Lower lobe of right lung (tissue), 2 donors: ENCODE measurements around the gene PBX4. TPM values are rescaled to one million over a fixed set of nuclear protein-coding genes. Genes with fewer than 3 reads are reported as not detected.

Experiments used
- ATAC-seq, 2 donors: fragments of 200-7000 bp; cut with Tn5 transposase; one replicate each; pipeline ENCODE4 v1.9.1; 2020 to 2022; ENCODE audit warnings: mild to moderate bottlenecking in 2 of 2, moderate library complexity in 2 of 2
- DNase-seq: peaks from one replicate; pipeline ENCODE4 v3.0.0-alpha.2; 2020
- H3K27ac ChIP-seq: fragments of 200-600 bp; one replicate; pipeline ENCODE4 v1.8.0; 2022
- H3K27me3 ChIP-seq: fragments of 200-600 bp; one replicate; pipeline ENCODE4 v1.8.0; 2022; ENCODE audit warnings: low read depth
- H3K36me3 ChIP-seq: fragments of 200-600 bp; one replicate; pipeline ENCODE4 v1.8.0; 2022; ENCODE audit warnings: mild to moderate bottlenecking
- H3K4me1 ChIP-seq: fragments of 200-600 bp; one replicate; pipeline ENCODE4 v1.8.0; 2022
- H3K4me3 ChIP-seq: fragments of 200-600 bp; one replicate; pipeline ENCODE4 v1.8.0; 2022; ENCODE audit warnings: mild to moderate bottlenecking
- H3K9me3 ChIP-seq: fragments of 200-600 bp; one replicate; pipeline ENCODE4 v1.8.0; 2022
- CTCF ChIP-seq: fragments of 200-600 bp; IDR thresholded peaks from one replicate; pipeline ENCODE4 v1.8.0; 2022; ENCODE audit warnings: antibody characterized with exemption, mild to moderate bottlenecking
- intact Hi-C: fragments of 100-400 bp; cut with DNase I; formaldehyde crosslinking; loops from one replicate; pipeline ENCODE4 v1.11.0; 2022
- total RNA-seq: library from RNA; stranded (reverse); fragmentation: NEBNext Ultra II Directional; extraction: Animal tissue kit (Norgen Biotek cat#: 25700); gene quantifications from one replicate; pipeline ENCODE4 v1.2.1, GENCODE V29; 2021
- donor health status: DM: no; HTN: yes; CAD: no; lungs with severe emphysema.

The PBX4 gene
- total RNA-seq, 1 donor from 2014 or later: 3.7 TPM

GRCh38 chr19:19595171-19595701 lies 23.3 kb downstream of the PBX4 start:
- peak; percentile 78 to 83 for ATAC-seq
- TF ChIP-seq CTCF: no peak
- Histone ChIP-seq H3K27ac (peak overlapping the region; percentile 49), H3K4me3 (no peak overlapping the region), H3K9me3 (no peaks in the 10 kb centered on the region), H3K4me1 (peaks cover 31% of the 10 kb centered on the region), H3K27me3 (no peaks in the 10 kb centered on the region), H3K36me3 (no peaks in the 10 kb centered on the region)
- DNase-seq: peak; percentile 65
- intact Hi-C loops: no loop called here

- H3K36me3 ChIP-seq: no peaks in the 10 kb centered on the region
- H3K27ac ChIP-seq: peak overlapping the region; percentile 49
- ATAC-seq: no peak
- peaks cover 32% of the 10 kb centered on the region for H3K4me1 ChIP-seq
- no peak for TF ChIP-seq CTCF
- no peak for DNase-seq
- intact Hi-C loops: no loop called here
- no peaks in the 10 kb centered on the region for H3K27me3 ChIP-seq
- H3K9me3 ChIP-seq: no peaks in the 10 kb centered on the region
- no peak overlapping the region for H3K4me3 ChIP-seq
Measured at GRCh38 chr19:19594381-19594780, 24.1 kb downstream of the PBX4 start.

GRCh38 chr19:19592690-19593089 lies 25.8 kb downstream of the PBX4 start:
- H3K9me3 ChIP-seq: no peaks in the 10 kb centered on the region
- H3K4me1 ChIP-seq: peaks cover 32% of the 10 kb centered on the region
- ATAC-seq (no peak), DNase-seq (no peak)
- no peak for TF ChIP-seq CTCF
- no peak overlapping the region for H3K4me3 ChIP-seq
- no peak overlapping the region for H3K27ac ChIP-seq
- intact Hi-C loops: no loop called here
- H3K27me3 ChIP-seq: no peaks in the 10 kb centered on the region
- H3K36me3 ChIP-seq: no peaks in the 10 kb centered on the region

GRCh38 chr19:19591133-19591825 lies 27.2 kb downstream of the PBX4 start:
- no peak for DNase-seq
- no peaks in the 10 kb centered on the region for H3K9me3 ChIP-seq
- peaks cover 31% of the 10 kb centered on the region for H3K4me1 ChIP-seq
- TF ChIP-seq CTCF: no peak
- ATAC-seq: peak; percentile 59 to 73
- intact Hi-C loops: no loop called here
- peak overlapping the region; percentile 15 for H3K27ac ChIP-seq
- no peak overlapping the region for H3K4me3 ChIP-seq
- no peaks in the 10 kb centered on the region for H3K27me3 ChIP-seq
- no peaks in the 10 kb centered on the region for H3K36me3 ChIP-seq

GRCh38 chr19:19588546-19588945 lies 29.9 kb downstream of the PBX4 start:
- Histone ChIP-seq H3K27me3 (no peaks in the 10 kb centered on the region), H3K27ac (no peak overlapping the region), H3K4me1 (peaks cover 15% of the 10 kb centered on the region), H3K4me3 (no peak overlapping the region), H3K9me3 (no peaks in the 10 kb centered on the region), H3K36me3 (no peaks in the 10 kb centered on the region)
- DNase-seq: no peak
- TF ChIP-seq CTCF: no peak
- ATAC-seq: no peak
- intact Hi-C loops: no loop called here
